ENCODE measurements around the gene ECE2.
A peak's percentile ranks its signal among the peaks of the same experiment; 100 is the strongest.

The ECE2 gene

GRCh38 chr3:184240384-184241140, 35.3 kb upstream of the ECE2 start:
- DNase-seq (ENCODE audit: low read depth), result no peak

DNA sequence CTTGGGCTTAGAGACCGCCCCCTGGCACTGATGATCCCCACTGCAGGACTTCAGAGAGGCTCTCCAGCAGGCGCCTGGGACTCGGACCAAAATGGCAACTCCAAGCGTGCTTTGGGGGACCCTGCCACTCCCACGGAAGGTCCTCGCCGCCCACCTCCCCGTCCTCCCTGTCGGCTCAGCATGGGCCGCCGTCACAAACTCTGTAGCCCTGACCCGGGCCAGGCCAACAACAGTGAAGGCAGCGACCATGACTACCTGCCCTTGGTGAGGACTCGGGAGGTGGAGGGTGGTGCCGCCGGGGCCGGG, 34.7 kb upstream of the ECE2 start:
- DNase-seq (ENCODE audit: low read depth), result no peak

GRCh38 chr3:184241447-184242296, 34.1 kb upstream of the ECE2 start:
- DNase-seq (ENCODE audit: low read depth), result no peak

- no peak for DNase-seq (ENCODE audit: low read depth)
Observed at GRCh38 chr3:184242297-184242685, 33.5 kb upstream of the ECE2 start.

GRCh38 chr3:184248454-184249411, 27.1 kb upstream of the ECE2 start, which contains the start of gene ALG3:
Gene ALG3 (minus strand): TSS chr3:184248962. CDS start chr3:184248940, 22 bp downstream.
- peak; percentile 59 for DNase-seq (ENCODE audit: low read depth)

DNA sequence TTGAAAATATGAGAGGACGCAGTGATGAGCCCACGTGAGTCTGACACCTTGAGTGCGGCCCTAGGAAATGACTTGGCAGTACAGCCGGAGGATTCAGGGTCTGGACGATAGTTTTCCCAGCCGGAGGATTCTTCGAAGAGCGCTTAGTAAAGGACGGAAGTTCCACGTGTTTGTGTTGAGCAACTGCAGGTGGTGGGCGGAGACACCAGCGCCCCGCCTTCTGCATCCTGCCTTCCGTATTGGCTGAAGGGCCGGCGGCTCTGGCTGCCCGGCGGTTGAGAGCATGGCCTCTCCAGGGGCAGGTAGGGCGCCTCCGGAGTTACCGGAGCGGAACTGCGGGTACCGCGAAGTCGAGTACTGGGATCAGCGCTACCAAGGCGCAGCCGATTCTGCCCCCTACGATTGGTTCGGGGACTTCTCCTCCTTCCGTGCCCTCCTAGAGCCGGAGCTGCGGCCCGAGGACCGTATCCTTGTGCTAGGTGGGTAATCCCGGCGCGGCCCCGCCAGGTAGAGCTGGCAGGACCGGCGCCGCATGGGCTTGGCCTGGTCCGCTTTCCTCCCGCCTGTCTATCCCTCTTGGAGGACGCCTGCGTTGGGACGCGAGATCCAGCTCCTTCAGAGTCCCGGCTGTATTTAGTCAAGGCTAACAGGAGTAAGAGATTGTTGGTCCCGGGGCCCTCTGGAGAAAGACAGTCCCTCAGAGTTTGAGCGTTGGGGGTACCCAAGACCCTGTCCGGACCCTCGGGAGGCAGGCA, 26.2 kb upstream of the ECE2 start, which contains the start of gene EEF1AKMT4:
EEF1AKMT4 (plus strand) TSS at position 261 of the 755 bp plus-strand sequence; CDS start at position 284, 23 bp downstream.
- DNase-seq (ENCODE audit: low read depth), result peak; percentile 92

DNA sequence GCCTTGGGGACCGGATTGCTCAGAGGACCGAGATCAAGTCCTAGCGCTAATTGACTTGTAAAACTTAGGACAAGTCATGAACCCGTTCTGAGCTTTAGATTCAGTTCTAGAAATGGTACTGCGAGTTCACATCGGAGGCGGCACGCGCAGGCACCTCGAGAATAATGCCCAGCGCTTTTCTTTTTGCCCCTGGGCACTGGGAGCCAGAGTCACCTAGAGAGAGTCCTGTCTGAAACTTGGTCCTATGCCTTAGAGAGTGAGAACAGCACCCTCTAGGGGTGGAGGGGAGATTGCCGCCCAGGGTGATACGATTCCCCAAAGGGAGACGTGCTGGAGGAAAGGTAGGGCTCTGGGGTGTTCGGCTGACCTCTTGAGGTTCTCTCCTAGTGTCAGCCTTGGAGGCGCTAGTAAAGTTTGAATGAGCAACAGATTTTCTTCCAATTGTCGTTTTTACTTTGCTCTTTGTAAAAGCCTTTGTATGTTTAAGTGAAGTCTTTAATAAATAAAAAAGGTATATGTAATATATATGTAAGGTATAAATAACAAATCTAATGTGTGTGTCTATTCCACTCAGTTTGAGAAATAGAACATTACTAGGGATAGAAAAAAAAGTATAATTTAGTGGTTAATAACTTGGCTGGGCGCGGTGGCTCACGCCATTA, 25.5 kb upstream of the ECE2 start:
- peak; percentile 87 for DNase-seq (ENCODE audit: low read depth)

DNA sequence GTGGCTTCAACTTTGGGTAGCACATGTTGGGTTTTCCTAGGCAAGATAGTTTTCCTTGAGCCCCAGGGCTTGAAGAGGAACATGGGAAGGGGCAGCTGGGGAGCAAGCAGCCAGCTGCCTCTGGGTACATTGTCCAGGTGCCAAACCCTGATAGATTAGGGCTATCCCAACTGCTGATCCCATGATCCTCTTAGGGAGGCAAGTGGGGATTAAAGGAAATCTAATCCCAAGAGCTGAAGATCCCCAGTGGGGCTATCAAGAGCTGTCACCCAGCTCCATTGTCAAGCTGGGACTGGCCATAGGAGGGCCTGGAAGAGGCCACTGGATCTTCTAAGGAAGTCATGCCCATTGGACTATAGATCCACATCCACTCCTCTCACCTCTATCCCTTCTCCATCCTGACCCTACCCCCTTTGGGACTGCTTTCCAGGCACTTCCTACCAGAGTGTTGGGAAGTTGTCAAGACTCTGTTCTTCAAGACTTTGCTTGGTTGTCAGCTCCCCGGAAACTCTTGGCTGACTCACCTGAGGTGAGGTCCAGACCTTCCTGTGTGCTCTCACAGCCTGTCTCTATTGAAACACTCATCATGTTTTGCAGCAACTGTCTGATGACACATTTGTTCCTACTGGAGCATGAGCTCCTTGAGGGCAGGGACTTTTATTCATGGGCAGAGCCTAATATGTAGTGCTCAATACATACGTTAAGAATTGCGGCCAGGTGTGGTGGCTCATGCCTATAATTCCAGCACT, 20.4 kb upstream of the ECE2 start:
- no peak for DNase-seq (ENCODE audit: low read depth)

GRCh38 chr3:184257083-184257915, 18.5 kb upstream of the ECE2 start:
- DNase-seq (ENCODE audit: low read depth), result no peak

DNA sequence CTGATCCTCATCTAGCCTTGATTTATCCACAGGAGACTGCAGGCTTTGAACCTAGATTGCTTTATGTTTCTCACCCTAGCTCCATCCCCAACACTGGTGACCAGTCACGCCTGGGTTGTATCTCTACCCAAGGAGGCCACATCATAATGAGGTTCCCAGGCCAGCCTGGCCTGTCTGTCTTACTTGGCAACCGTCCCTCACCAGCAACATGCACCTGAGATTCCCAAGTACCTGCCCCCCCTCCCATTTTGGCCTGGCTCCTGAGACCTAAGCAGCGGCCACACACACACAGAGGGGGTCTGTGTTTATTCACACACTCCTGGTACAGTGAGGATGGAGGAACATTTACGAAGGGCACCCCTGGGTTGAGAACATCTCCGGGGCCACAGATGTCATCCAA, 16.9 kb upstream of the ECE2 start:
- DNase-seq (ENCODE audit: low read depth), result no peak

- no peak for DNase-seq (ENCODE audit: low read depth)
Observed at GRCh38 chr3:184259396-184259877, 16.4 kb upstream of the ECE2 start.

- DNase-seq (ENCODE audit: low read depth), result no peak
Observed at GRCh38 chr3:184259878-184260723, 15.7 kb upstream of the ECE2 start.

GRCh38 chr3:184260724-184261269, 15.0 kb upstream of the ECE2 start:
- DNase-seq (ENCODE audit: low read depth), result no peak

GRCh38 chr3:184261270-184261853, 14.5 kb upstream of the ECE2 start, which contains the start of gene CAMK2N2:
Gene CAMK2N2 (minus strand): TSS chr3:184261553. CDS start chr3:184261285, 268 bp downstream.
- DNase-seq (ENCODE audit: low read depth), result peak; percentile 62

GRCh38 chr3:184261854-184262763, 13.7 kb upstream of the ECE2 start:
- no peak for DNase-seq (ENCODE audit: low read depth)

GRCh38 chr3:184262764-184263179, 13.1 kb upstream of the ECE2 start:
- DNase-seq (ENCODE audit: low read depth), result no peak
